Keratinocyte (primary cell): Measurements from ENCODE around the gene MYMX. TPM values are rescaled to one million over a fixed set of nuclear protein-coding genes. Genes with fewer than 3 reads are reported as not detected.

Source experiments
- DNase-seq: peaks from one replicate; pipeline ENCODE4 v3.0.0-alpha.2; 2011; ENCODE audit warnings: low read depth, missing footprints, low spot score
- FAIRE-seq: peaks from 2 replicates; lab custom pipeline; 2011; peaks lifted over from hg19 to GRCh38; lab: Jason Lieb, UNC
- H2AFZ ChIP-seq: 2 replicates; pipeline ENCODE4 v1.6.0; 2012; ENCODE audit warnings: low read length, control low read depth, inconsistent platforms; ENCODE audit not compliant: control insufficient read depth
- H3K27ac ChIP-seq: 2 replicates; pipeline ENCODE4 v1.5.1; 2011; ENCODE audit warnings: low read length; ENCODE audit not compliant: control insufficient read depth, insufficient read depth
- H3K27me3 ChIP-seq: 3 replicates; pipeline ENCODE4 v1.6.0; 2011; ENCODE audit warnings: low read length; ENCODE audit not compliant: control insufficient read depth, insufficient read depth; ENCODE audit errors: extremely low read depth
- H3K36me3 ChIP-seq, 2 experiments: 2 replicates in 1 of 2; 3 replicates in 1 of 2; pipeline ENCODE4 v1.5.1; 2011; ENCODE audit warnings: low read length in 2 of 2, mild to moderate bottlenecking in 1 of 2; ENCODE audit not compliant: control insufficient read depth in 2 of 2, insufficient read depth in 2 of 2; ENCODE audit errors: extremely low read depth in 1 of 2
- H3K4me1 ChIP-seq: 3 replicates; pipeline ENCODE4 v1.5.1; 2011; ENCODE audit warnings: low read length; ENCODE audit not compliant: control insufficient read depth, insufficient read depth; ENCODE audit errors: extremely low read depth
- H3K4me2 ChIP-seq: 3 replicates; pipeline ENCODE4 v1.6.0; 2011; ENCODE audit warnings: low read depth, low read length; ENCODE audit not compliant: control insufficient read depth, insufficient read depth; ENCODE audit errors: extremely low read depth
- H3K4me3 ChIP-seq, 3 experiments: fragments of 200-600 bp in 1 of 3; sonication (generic) in 1 of 3; 2 replicates in 2 of 3; 3 replicates in 1 of 3; pipeline ENCODE4 v1.5.1; 2011 to 2016; ENCODE audit warnings: low read length in 3 of 3, mild to moderate bottlenecking in 3 of 3, control low read depth in 2 of 3, inconsistent platforms in 1 of 3, low read depth in 1 of 3, mixed read lengths in 1 of 3, mixed run types in 1 of 3, moderate library complexity in 1 of 3; ENCODE audit not compliant: control insufficient read depth in 2 of 3, insufficient read depth in 2 of 3; ENCODE audit errors: extremely low read depth in 1 of 3
- H3K79me2 ChIP-seq: 2 replicates; pipeline ENCODE4 v1.6.0; 2012; ENCODE audit warnings: low read length; ENCODE audit not compliant: control insufficient read depth, insufficient read depth
- H3K9ac ChIP-seq: 3 replicates; pipeline ENCODE4 v1.6.0; 2011; ENCODE audit warnings: low read length; ENCODE audit not compliant: control insufficient read depth, insufficient read depth; ENCODE audit errors: extremely low read depth
- H3K9me1 ChIP-seq: 3 replicates; pipeline ENCODE4 v1.6.0; 2011; ENCODE audit warnings: low read length; ENCODE audit not compliant: control insufficient read depth, insufficient read depth; ENCODE audit errors: extremely low read depth
- H3K9me3 ChIP-seq: 2 replicates; pipeline ENCODE4 v1.5.1; 2012; ENCODE audit warnings: low read depth, low read length; ENCODE audit not compliant: control insufficient read depth
- H4K20me1 ChIP-seq: 3 replicates; pipeline ENCODE4 v1.6.0; 2011; ENCODE audit warnings: low read length; ENCODE audit not compliant: control insufficient read depth, insufficient read depth; ENCODE audit errors: extremely low read depth
- EZH2 ChIP-seq: IDR thresholded peaks from one replicate; pipeline ENCODE4 v1.6.1; 2012; ENCODE audit warnings: inconsistent platforms, mild to moderate bottlenecking, low read length, moderate library complexity
- dilution Hi-C: fragments of 300-500 bp; cut with MboI; formaldehyde crosslinking; loops from one replicate; pipeline ENCODE4 v1.7.0; 2020; ENCODE audit warnings: low sequenced_read_pairs; ENCODE audit not compliant: extremely low pct_ligation_motif_present
- polyA plus RNA-seq, 5 experiments: library from polyadenylated mRNA; depleted of rRNA in 3 of 5; stranded (reverse) in 3 of 5; stranded (forward) in 1 of 5; unstranded in 1 of 5; fragments of >200 nt; gene quantifications; 1 replicate in 1 of 5; 2 replicates in 3 of 5; 3 replicates in 1 of 5; pipeline versions ENCODE4 v1.2.1 to v1.2.3, GENCODE V29; 2011 to 2012; ENCODE audit warnings: missing spikeins in 2 of 5, low read depth in 1 of 5, low replicate concordance in 1 of 5
- TF ChIP-seq, protein P1 (sequence below), 3 experiments: IDR thresholded peaks in 1 of 3; conservative IDR thresholded peaks in 1 of 3; optimal IDR thresholded peaks in 1 of 3; 2 replicates in 2 of 3; 3 replicates in 1 of 3; pipeline versions ENCODE3 to v1.5.1; 2011; ENCODE audit warnings: low read length in 3 of 3, mild to moderate bottlenecking in 3 of 3, moderate library complexity in 2 of 3, control low read depth in 1 of 3, inconsistent platforms in 1 of 3; ENCODE audit not compliant: insufficient read depth in 2 of 3; ENCODE audit errors: extremely low read depth in 1 of 3

The MYMX gene
- polyA plus RNA-seq, 1 donor (not counting 4 experiments of a cell fraction or from before 2014, with no cell fraction given) = 0.09 TPM

DNA sequence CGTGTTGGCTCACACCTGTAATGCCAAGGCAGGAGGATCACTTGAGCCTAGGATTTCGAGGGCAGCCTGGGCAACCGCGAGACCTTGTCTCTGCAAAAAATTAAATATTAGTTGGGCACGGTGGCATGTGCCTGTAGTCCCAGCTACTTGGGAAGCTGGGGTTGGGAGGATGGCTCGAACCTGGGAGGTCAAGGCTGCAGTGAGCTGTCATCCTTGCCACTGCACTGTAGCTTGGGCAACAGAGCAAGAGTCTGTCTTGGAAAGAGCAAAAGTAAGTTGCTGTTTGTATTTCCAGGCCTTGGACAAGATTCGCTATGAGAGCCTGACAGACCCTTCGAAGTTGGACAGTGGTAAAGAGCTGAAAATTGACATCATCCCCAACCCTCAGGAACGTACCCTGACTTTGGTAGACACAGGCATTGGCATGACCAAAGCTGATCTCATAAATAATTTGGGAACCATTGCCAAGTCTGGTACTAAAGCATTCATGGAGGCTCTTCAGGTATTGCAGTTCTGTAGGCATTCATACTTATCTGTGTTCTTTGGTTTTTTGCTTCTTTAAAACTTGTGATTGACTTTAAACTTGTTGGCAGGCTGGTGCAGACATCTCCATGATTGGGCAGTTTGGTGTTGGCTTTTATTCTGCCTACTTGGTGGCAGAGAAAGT, 32.5 kb downstream of the MYMX start:
- no peak overlapping the region for H2AFZ ChIP-seq
- TF ChIP-seq, protein P1, sequence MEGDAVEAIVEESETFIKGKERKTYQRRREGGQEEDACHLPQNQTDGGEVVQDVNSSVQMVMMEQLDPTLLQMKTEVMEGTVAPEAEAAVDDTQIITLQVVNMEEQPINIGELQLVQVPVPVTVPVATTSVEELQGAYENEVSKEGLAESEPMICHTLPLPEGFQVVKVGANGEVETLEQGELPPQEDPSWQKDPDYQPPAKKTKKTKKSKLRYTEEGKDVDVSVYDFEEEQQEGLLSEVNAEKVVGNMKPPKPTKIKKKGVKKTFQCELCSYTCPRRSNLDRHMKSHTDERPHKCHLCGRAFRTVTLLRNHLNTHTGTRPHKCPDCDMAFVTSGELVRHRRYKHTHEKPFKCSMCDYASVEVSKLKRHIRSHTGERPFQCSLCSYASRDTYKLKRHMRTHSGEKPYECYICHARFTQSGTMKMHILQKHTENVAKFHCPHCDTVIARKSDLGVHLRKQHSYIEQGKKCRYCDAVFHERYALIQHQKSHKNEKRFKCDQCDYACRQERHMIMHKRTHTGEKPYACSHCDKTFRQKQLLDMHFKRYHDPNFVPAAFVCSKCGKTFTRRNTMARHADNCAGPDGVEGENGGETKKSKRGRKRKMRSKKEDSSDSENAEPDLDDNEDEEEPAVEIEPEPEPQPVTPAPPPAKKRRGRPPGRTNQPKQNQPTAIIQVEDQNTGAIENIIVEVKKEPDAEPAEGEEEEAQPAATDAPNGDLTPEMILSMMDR (optimal IDR thresholded peaks at IDR 0.05 in 1 of 3, IDR thresholded peaks at IDR 0.05 in 1 of 3, conservative IDR thresholded peaks at IDR 0.05 in 1 of 3; ENCODE audit: extremely low read depth in 1 of 3, insufficient read depth in 2 of 3, low read length in 3 of 3) = no peak
- DNase-seq = no peak
- H3K9me3 ChIP-seq = no peaks in the 10 kb centered on the region
- peak overlapping the region; percentile 96 for H3K4me2 ChIP-seq
- H3K4me1 ChIP-seq = peaks cover 19% of the 10 kb centered on the region
- H3K79me2 ChIP-seq = peaks cover 56% of the 10 kb centered on the region
- H3K27ac ChIP-seq = peak overlapping the region; percentile 93
- peaks cover 41 to 50% of the 10 kb centered on the region in 2 experiments for H3K36me3 ChIP-seq
- H4K20me1 ChIP-seq = peaks cover 62% of the 10 kb centered on the region
- no peaks in the 10 kb centered on the region for H3K27me3 ChIP-seq
- no peak for FAIRE-seq
- H3K9ac ChIP-seq = peak overlapping the region; percentile 100
- H3K9me1 ChIP-seq = peaks cover 5% of the 10 kb centered on the region
- dilution Hi-C loops = no loop called here
- peak overlapping the region; percentile 97 to 100 (median 99) for H3K4me3 ChIP-seq

DNA sequence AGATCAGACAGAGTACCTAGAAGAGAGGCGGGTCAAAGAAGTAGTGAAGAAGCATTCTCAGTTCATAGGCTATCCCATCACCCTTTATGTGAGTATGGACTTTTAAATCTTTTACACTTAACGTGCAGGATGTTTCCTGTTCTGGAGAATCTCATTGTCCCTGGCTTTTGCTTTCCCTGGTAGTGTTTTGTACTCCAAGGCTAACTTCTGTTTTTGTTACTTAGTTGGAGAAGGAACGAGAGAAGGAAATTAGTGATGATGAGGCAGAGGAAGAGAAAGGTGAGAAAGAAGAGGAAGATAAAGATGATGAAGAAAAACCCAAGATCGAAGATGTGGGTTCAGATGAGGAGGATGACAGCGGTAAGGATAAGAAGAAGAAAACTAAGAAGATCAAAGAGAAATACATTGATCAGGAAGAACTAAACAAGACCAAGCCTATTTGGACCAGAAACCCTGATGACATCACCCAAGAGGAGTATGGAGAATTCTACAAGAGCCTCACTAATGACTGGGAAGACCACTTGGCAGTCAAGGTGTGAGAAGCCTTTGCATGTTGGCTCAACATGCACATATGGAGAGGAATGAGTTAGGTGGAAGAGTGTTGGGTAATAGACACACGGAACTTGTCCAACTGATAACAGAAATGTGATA, 33.5 kb downstream of the MYMX start:
- peaks cover 23% of the 10 kb centered on the region for H3K4me1 ChIP-seq
- H3K36me3 ChIP-seq = peaks cover 48 to 59% of the 10 kb centered on the region in 2 experiments
- DNase-seq (no peak), FAIRE-seq (no peak)
- H3K27ac ChIP-seq = no peak overlapping the region
- dilution Hi-C loops = no loop called here
- H4K20me1 ChIP-seq = peaks cover 72% of the 10 kb centered on the region
- no peak overlapping the region for H2AFZ ChIP-seq
- peaks cover 59% of the 10 kb centered on the region for H3K79me2 ChIP-seq
- peaks cover 5% of the 10 kb centered on the region for H3K9me1 ChIP-seq
- no peak overlapping the region for H3K4me3 ChIP-seq
- TF ChIP-seq EZH2 = no peak
- TF ChIP-seq, protein P1 (optimal IDR thresholded peaks at IDR 0.05 in 1 of 3, IDR thresholded peaks at IDR 0.05 in 1 of 3, conservative IDR thresholded peaks at IDR 0.05 in 1 of 3; ENCODE audit: extremely low read depth in 1 of 3, insufficient read depth in 2 of 3, low read length in 3 of 3) = no peak
- H3K4me2 ChIP-seq = peak overlapping the region; percentile 2
- H3K9me3 ChIP-seq = no peaks in the 10 kb centered on the region
- H3K27me3 ChIP-seq = no peaks in the 10 kb centered on the region
- H3K9ac ChIP-seq = no peak overlapping the region
